ENCODE measurements around the gene SUN2.

The SUN2 gene

DNA sequence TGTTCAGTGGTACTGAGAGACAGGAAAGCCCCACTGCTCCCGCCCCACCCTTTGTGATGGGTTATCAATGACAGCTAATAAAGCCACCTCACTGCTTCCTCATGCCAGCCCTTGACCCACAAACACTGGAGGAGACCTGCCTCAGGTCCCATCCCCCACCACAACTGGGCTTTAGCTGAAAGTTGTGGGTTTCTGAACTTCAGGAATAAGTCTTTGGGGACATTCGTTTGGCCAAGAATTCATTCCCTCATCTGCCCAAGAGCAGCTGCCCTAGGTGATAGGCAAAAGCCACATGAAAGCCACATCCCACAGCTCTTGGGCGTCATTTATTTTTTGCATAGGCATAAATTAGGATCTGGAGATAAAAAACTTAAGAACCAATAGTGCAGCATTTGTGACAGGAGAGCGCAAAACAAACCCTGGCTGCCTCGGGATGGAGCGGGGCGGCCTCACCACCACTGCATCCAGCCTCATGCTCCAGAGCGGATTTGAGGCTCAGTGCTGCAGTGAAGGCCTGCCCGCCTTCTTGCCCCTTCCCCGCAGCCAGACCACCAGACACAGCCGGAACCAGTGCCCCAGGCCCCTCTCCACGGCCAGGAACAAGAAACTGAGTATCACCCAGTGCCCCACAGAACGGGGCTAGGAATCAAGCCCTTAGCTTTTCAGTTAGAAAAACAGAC, 21.2 kb downstream of the SUN2 start:
- ChIA-PET POLR2A (interaction anchor here (0.9 to 1.4 kb wide), 4 partner anchors 11 to 29 kb away, joined by 3 to 4 read pairs (median 4); partner anchors contain the start of gene GTPBP1), CTCF (interaction anchor here (1.1 to 7.4 kb wide), 8 partner anchors 9 to 35 kb away, joined by 3 to 70 read pairs (median 8); no protein-coding TSS in a partner anchor)
- no peak for DNase-seq (ENCODE audit: extremely low spot score)
- TF ChIP-seq, protein P1, sequence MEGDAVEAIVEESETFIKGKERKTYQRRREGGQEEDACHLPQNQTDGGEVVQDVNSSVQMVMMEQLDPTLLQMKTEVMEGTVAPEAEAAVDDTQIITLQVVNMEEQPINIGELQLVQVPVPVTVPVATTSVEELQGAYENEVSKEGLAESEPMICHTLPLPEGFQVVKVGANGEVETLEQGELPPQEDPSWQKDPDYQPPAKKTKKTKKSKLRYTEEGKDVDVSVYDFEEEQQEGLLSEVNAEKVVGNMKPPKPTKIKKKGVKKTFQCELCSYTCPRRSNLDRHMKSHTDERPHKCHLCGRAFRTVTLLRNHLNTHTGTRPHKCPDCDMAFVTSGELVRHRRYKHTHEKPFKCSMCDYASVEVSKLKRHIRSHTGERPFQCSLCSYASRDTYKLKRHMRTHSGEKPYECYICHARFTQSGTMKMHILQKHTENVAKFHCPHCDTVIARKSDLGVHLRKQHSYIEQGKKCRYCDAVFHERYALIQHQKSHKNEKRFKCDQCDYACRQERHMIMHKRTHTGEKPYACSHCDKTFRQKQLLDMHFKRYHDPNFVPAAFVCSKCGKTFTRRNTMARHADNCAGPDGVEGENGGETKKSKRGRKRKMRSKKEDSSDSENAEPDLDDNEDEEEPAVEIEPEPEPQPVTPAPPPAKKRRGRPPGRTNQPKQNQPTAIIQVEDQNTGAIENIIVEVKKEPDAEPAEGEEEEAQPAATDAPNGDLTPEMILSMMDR (IDR thresholded peaks at IDR 0.05; ENCODE audit: control extremely low read depth, extremely low read depth, low read depth, missing control alignments), result no peak

DNA sequence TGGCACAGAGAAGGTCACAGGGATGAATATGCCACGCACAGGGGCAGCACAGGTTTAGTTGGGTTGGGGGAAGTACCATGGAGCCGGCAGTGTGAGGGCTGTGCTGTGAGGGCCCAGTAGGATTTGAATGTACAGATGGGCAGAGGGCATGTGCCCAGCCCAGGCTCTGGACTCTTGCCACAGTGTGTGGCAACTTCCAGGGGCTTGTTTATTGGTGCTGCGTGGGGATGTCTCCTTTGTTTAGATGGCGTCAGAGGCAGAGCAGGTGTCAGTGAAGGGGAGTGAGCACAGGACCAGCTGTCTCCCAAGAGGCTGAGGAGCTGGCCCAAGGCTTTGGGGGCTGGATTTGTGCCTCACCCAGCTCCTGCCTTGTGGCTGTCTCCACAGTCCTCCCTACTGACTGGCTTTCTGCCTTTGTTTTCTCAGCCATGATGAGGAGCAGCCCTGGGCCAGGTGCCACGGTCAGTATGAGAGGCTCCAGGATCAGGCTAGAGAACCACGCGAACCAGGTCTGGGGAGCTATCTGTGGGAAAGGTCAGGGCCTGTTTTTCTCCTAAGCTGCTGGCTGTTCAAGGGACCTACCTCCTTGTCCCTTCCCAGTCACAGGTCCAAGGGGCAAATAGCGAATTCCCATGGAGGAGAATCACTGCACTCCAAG, 21.9 kb downstream of the SUN2 start:
- ChIA-PET CTCF (interaction anchor here (1.0 to 7.4 kb wide), 11 partner anchors 10 to 36 kb away, joined by 3 to 70 read pairs (median 6); no protein-coding TSS in a partner anchor), POLR2A (interaction anchor here (0.9 to 1.4 kb wide), 3 partner anchors 12 to 28 kb away, joined by 3 to 4 read pairs (median 4); partner anchors contain the start of gene GTPBP1)
- no peak for DNase-seq (ENCODE audit: extremely low spot score)
- TF ChIP-seq, protein P1 (IDR thresholded peaks at IDR 0.05; ENCODE audit: control extremely low read depth, extremely low read depth, low read depth, missing control alignments), result no peak

DNA sequence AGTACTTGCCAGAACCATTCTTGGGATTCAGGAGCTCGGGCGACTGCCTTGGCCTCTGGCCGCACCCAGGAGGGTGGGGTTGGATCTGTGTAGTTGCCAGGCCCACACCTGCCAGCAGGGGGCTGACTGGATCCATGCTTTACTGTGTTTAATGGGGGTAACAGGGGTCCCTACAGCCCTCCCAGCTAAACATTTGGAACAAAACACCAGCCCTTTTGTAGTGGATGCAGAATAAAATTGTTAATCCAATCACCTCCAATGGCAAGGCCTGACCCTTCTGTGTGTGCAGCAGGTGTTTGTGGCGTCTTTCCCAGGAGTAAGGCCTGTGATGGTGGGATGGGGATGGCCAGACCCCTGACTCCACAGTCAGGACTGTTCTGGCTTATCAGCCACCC, 22.5 kb downstream of the SUN2 start:
- DNase-seq (ENCODE audit: extremely low spot score), result peak; percentile 68
- ChIA-PET CTCF (interaction anchor here (0.6 to 7.4 kb wide), 10 partner anchors 9 to 120 kb away, joined by 3 to 70 read pairs (median 4); no protein-coding TSS in a partner anchor), POLR2A (interaction anchor here (1.2 kb wide), 1 partner anchor 13 kb away, joined by 4 read pairs; no protein-coding TSS in a partner anchor)
- TF ChIP-seq, protein P1 (IDR thresholded peaks at IDR 0.05; ENCODE audit: control extremely low read depth, extremely low read depth, low read depth, missing control alignments), result peak; percentile 61

DNA sequence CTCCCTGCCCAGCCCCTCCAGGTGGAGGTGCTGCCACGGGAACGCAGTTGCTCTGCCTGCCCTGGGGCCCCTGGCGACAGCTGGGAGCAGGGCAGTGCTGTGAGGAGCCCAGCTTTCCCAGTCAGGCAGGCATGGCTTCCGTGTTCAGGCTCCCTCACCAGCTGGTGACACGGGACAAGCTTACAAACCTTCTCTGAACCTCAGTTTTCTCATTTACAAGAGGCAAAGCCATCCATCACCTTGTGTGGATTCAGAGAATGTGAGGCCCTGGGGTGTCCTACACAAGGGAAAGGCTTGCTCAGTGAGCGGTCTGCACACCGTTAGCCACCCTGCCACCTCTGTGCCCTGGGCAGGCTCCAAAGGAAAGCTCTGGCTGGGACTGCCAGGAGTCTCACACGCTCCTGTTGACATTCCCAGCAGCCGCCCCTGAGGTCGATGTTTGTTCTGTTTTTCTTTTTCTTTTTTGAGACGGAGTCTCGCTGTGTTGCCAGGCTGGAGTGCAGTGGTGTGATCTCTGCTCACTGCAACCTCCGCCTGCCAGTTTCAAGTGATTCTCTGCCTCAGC, 23.5 kb downstream of the SUN2 start:
- TF ChIP-seq, protein P1 (IDR thresholded peaks at IDR 0.05; ENCODE audit: control extremely low read depth, extremely low read depth, low read depth, missing control alignments), result no peak
- CTCF ChIA-PET, result interaction anchor here (0.9 to 7.4 kb wide), 7 partner anchors 8 to 121 kb away, joined by 3 to 70 read pairs (median 5); no protein-coding TSS in a partner anchor

DNA sequence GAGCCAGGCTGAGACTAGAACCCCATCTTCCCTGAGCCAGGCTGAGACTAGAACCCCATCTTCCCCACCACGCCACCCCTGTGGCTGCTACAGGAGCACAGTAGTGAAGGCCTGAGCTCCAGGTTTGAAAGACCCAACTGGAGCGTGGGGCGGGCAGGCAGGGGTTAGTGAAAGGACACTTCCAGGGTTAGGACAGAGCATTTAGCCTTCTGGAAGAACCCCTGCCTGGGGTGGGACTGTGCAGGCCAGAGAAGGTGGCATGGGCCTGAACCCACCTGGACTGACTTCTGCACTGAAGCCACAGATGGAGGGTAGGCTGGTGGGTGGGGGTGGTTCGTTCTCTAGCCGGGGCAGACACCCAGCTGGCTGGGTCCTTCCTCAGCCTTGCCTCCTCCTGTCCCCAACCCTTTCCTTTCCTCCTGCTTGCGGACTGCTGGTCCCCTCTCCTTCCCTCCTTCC, 24.1 kb downstream of the SUN2 start:
- ChIA-PET CTCF (interaction anchor here (0.9 to 7.4 kb wide), 5 partner anchors 8 to 679 kb away, joined by 3 to 70 read pairs (median 7); no protein-coding TSS in a partner anchor), POLR2A (interaction anchor here (0.6 kb wide), 1 partner anchor 18 kb away, joined by 6 read pairs; no protein-coding TSS in a partner anchor)
- DNase-seq (ENCODE audit: extremely low spot score), result no peak
- TF ChIP-seq, protein P1 (IDR thresholded peaks at IDR 0.05; ENCODE audit: control extremely low read depth, extremely low read depth, low read depth, missing control alignments), result no peak

More for the DNA sequence above, 23.5 kb downstream of the SUN2 start:
- no peak for DNase-seq (ENCODE audit: extremely low spot score)
- POLR2A ChIA-PET, result interaction anchor here (0.6 kb wide), 1 partner anchor 18 kb away, joined by 6 read pairs; no protein-coding TSS in a partner anchor
